Stomach (tissue), 4 donors: ENCODE data around the gene C21orf58.

Experiments used
- CTCF ChIP-seq, 7 experiments: fragments of 450-650 bp in 4 of 7; fragments of 200-600 bp in 3 of 7; sonication (generic) in 3 of 7; IDR thresholded peaks; one replicate each; pipeline ENCODE4 v1.5.1; 2016 to 2019; ENCODE audit warnings: antibody characterized with exemption in 7 of 7, control low read depth in 2 of 7, mild to moderate bottlenecking in 1 of 7
- EP300 ChIP-seq: sonication (generic); formaldehyde crosslinking; IDR thresholded peaks from one replicate; pipeline ENCODE4 v1.6.1; 2017; ENCODE audit warnings: antibody characterized with exemption
- POLR2A ChIP-seq, 4 donors: fragments of 450-650 bp; IDR thresholded peaks; one replicate each; pipeline ENCODE4 v1.6.1; 2016; ENCODE audit warnings: antibody characterized with exemption in 4 of 4, control low read depth in 2 of 4, mild to moderate bottlenecking in 1 of 4, moderate library complexity in 1 of 4

DNA sequence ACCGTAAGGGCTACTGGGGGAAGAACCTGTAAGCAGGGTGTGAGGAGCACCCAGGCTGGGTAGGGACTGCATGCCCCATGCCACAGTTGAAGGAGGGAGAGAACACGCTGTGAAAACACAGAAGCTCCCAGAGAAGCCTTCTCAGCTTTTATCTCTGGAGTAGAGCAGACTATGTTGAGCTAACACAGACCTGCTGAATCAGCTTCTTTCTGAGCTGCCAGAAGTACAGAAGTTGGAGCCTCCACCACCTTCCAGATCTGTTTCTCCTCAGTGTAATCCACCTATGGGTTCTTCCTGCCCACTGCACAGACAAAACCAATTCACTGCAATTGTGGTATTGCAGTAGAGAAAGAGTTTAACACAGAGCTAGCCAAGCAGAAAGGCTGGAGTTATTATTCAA is 32.1 kb downstream of the C21orf58 start:
- no peak for TF ChIP-seq CTCF (IDR thresholded peaks at IDR 0.05)
- no peak for TF ChIP-seq EP300
- TF ChIP-seq POLR2A (IDR thresholded peaks at IDR 0.05): no peak
